NCI-H146 treated with DMSO at 0.1 percent for 48 hours (cell line): ENCODE measurements around the gene GLE1.
"Not testable (repeated sequence)": the region's sequence is repeated elsewhere in the genome, so short reads cannot be mapped to it uniquely, and the experiment has no call there.

ENCODE experiments used
- DNase-seq: peaks from one replicate; lab custom pipeline; 2025; ENCODE audit not compliant: unreplicated experiment; lab: John Stamatoyannopoulos, UW

Gene GLE1

GRCh38 chr9:128550770-128551656 is 46.5 kb downstream of the GLE1 start:
- no peak for DNase-seq

DNA sequence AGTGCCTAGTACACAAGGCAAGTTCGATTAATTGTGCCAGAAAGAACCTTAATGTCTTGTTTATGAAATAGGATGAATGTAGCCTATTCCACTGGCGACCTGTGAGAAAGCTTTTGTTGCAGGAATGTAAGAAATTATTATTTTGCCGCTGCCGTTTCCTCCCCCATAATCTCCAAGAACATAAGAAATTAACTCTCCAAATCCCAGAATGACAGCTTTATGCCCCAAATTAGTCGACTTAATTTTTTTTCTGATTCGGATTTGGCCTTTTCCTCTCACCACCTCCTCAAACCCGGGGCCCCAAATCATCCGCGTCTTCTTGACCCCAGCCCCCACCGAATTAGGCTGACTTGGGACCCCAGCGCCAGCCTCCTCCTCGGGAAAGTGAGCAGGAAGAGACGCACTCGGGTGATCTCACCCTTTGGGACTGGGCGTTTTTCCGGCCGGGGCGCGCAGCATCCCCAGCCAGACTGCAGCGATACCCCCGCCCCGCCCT is 47.2 kb downstream of the GLE1 start:
- no peak for DNase-seq

DNA sequence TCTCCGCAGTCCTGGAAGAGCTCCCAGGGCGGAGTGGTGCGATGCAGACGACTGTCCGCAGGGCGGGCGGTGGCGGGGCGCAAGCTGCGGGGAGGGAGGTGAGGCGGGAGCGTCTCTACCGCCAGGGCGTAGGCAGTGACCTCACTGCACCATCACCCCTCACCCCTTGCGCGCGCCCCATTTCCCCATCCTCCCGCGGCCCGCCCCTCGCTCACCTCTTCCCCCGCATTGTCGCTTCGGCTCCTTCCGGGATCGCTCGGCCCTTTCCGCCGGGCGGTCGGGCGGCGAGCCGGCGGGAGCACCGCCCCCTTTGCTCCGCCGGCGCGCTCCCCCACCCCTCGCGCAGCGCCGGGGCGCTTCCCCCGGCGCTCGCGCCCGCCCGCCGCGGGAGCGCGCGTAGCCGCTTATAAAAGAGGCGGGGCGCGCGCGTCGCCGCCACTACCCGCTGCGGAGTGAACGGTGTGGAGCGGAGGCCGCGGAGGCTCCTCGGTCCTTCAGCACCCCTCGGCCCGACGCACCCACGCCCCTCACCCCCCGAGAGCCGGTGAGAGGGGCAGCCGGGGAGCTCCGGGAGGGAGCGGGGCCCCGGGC is 47.7 kb downstream of the GLE1 start, which contains the start of gene SPTAN1:
TSS of gene SPTAN1 (plus strand) at position 435 of the 591 bp plus-strand sequence. CDS start 14,154 bp downstream, outside the sequence.
- peak; percentile 50 for DNase-seq

DNA sequence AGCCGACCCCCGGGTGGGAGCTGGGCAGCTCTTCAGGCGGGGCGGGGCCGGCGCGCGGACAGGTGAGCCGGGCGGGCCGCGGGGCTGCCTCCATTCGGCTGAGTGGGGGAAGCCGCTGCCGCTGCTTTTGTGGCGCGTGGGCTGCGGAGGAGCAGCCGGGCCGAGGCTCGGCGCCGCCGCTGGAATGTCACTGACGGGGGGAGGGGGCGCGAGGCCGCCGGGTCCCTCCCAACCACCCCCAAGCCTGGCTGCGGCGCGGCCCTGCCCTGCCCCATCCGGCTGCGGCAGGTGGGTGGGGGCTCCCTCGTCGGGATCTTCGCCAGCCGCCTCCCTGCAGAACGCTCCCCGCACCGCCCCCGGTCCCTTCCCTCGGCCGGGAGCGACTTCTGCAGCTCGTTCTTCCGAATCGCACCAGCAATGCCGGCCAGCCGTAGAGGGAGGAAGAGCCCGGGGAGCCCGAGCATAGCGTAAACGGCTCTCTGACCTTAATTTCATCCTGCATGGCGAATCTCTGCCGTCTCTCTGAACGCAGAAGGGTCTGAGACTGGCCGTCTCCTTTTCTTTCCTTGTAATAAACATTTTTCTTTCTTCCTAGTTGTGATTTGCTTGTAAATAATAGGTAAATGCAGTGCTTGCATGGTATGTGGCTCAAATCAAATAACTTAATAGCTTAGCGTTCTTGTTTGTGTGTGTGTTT is 48.4 kb downstream of the GLE1 start:
- DNase-seq: no peak

GRCh38 chr9:128553728-128554127 is 49.2 kb downstream of the GLE1 start:
- no peak for DNase-seq

GRCh38 chr9:128554155-128554862 is 49.8 kb downstream of the GLE1 start:
- no peak for DNase-seq

DNA sequence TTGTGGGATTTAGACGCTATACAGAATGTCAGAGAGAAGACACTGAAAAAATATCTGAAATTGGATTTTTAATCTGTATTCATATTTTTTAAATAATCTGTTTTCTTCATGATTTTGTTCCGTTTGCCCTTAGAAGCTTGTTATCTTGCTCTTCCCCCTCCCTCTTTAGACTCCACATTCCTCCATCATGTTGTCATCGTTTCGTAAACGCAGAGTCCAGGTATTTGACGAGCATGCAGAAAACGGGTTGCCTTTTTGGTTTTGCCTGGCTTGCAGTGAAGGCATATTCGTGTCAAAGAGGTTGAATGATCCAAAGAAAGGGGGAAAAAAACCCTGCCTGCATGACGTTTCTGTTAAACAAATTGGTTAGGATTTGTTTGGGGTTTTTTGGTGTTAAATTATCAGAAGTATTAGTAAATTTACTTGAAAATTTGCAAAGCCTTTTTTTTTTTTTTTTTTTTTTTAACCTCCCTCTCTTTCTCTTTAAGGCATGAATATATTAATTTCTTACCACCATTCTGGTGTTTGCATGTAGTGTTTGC is 50.7 kb downstream of the GLE1 start:
- no peak for DNase-seq

- DNase-seq: no peak
Observed at GRCh38 chr9:128556276-128556675, 51.8 kb downstream of the GLE1 start.

DNA sequence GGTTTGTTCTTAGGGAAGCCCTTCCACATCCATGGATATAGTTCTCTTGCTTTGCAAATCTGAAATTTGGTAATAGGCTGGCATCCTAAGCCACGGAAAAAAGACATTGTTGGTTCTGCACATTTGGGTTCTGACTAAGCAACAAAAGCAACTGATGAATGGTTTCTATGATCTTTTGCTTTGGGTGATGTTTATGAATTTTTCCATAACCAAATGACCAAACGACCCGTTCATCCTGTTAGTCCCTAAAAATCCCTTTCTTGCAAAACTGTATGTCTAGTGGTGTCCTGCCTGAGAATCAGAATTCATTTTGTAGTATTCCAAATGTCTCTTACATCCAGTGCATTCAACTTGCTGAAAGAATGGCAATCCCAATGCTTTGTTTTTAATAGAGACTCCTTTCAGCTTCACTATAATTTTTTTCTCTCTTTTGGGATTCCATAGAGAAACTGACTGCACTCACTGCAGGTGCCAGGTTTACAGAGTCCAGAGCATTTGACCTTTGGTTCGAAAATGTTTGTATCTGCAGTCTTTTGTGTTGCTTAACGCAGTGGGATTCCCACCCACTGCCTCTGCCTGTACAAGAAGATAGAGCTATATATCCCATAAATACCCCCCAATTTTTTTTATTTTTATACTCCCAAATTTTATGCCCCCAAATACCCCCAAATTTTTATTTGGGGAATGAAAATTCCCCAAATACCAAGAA is 52.6 kb downstream of the GLE1 start:
- no peak for DNase-seq

- DNase-seq: no peak
Observed at GRCh38 chr9:128558431-128559310, 54.2 kb downstream of the GLE1 start.

GRCh38 chr9:128565578-128565977 is 61.1 kb downstream of the GLE1 start:
- no peak for DNase-seq

DNA sequence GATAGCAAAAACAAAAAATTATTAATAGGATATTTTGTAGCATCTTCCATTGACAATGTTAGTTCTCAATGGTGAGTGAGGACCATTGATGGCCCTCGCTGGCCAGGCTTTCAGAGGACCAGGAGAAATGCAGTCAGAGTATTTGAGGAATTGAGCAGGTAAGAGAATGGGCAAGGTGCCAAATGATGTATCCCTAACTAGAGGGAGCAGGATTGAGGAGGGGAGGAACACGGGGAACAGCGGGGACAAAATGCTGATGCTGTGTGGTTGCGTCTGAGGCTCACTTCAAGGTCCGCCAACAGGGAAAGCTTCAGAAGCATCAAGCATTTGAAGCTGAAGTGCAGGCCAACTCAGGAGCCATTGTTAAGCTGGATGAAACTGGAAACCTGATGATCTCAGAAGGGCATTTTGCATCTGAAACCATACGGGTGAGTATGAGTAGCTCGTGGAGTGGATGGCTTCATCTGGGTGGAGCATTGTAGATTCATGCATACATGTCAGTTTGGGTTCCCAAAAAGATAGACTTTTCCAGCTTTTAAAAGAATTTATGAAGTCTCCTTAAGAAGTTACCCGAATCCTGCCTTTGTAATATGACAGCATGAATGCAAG is 64.1 kb downstream of the GLE1 start:
- DNase-seq: no peak

- no peak for DNase-seq
Observed at GRCh38 chr9:128575469-128575868, 71.0 kb downstream of the GLE1 start.

GRCh38 chr9:128575916-128576315 is 71.4 kb downstream of the GLE1 start:
- DNase-seq: no peak

- no peak for DNase-seq
Observed at GRCh38 chr9:128577206-128577605, 72.7 kb downstream of the GLE1 start.

GRCh38 chr9:128579194-128579593 is 74.7 kb downstream of the GLE1 start:
- DNase-seq: no peak

GRCh38 chr9:128580731-128581130 is 76.2 kb downstream of the GLE1 start:
- DNase-seq: no peak

DNA sequence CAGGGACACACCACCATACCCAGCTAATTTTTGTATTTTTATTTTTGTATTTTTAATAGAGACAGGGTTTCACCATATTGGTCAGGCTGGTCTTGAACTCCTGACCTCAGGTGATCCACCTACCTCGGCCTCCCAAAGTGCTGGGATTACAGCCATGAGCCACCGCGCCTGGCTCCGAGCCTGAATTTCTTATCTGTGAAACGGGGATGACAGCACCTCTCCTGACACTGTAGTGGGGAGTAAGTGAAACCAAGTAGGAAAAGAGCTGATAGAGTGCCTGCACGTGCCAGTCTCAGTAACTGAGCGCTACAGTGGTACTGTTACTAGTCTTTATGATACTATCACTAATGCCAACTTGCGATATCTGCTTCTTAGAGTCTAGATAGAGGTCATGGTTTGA is 80.6 kb downstream of the GLE1 start:
- DNase-seq: not testable (repeated sequence)

GRCh38 chr9:128586934-128587333 is 82.4 kb downstream of the GLE1 start:
- not testable (repeated sequence) for DNase-seq
